K562 (cell line): ENCODE results near the gene CEMIP. TPM values are rescaled to one million over a fixed set of nuclear protein-coding genes. Genes with fewer than 3 reads are reported as not detected.

Experiments used
- ATAC-seq: fragments of 200-7000 bp; cut with Tn5 transposase; 3 replicates; pipeline ENCODE4 v1.9.1; 2020; ENCODE audit warnings: moderate library complexity
- BruUV-seq: library from RNA; stranded (reverse); fragments of 400-500 nt; replicated peaks from 2 replicates; lab custom pipeline; 2021; lab: Mats Ljungman, UMichigan
- CTCF ChIA-PET: fragments of 300-600 bp; formaldehyde crosslinking; extraction: SDS; loops from one replicate; lab custom pipeline; 2021; ENCODE audit warnings: low intra/inter-chr PET ratio; lab: Yijun Ruan, JAX
- POLR2A ChIA-PET: fragments of 300-600, 350-650 bp; sonication (Branson Sonifier 250); formaldehyde crosslinking; extraction: SDS; loops from one replicate; lab custom pipeline; 2021; ENCODE audit warnings: antibody characterized with exemption, inconsistent platforms; lab: Yijun Ruan, JAX
- DNase-seq, 4 experiments: peaks; one replicate each; pipeline versions ENCODE4 v3.0.0 to v3.0.0-alpha.2; 2011 to 2018; ENCODE audit warnings: low spot score in 3 of 4, mixed read lengths in 3 of 4; ENCODE audit errors: extremely low read depth in 1 of 4
- FAIRE-seq: peaks from 2 replicates; lab custom pipeline; 2011; peaks lifted over from hg19 to GRCh38; lab: Jason Lieb, UNC
- H2AFZ ChIP-seq: 2 replicates; pipeline ENCODE4 v1.6.0; 2011; ENCODE audit warnings: low read depth, low read length, control low read depth, inconsistent platforms
- H3K27ac ChIP-seq: fragments of 200-600 bp; 3 replicates; pipeline ENCODE4 v1.8.0; 2011; ENCODE audit warnings: low read depth, mild to moderate bottlenecking, control low read depth, inconsistent platforms, low read length, moderate library complexity, mixed read lengths; ENCODE audit errors: extremely low read depth
- H3K27me3 ChIP-seq, 2 experiments: fragments of 300-600 bp in 1 of 2; 2 replicates in 1 of 2; 3 replicates in 1 of 2; pipeline versions ENCODE4 v1.6.0 to v1.8.0; 2011; ENCODE audit warnings: inconsistent platforms in 2 of 2, low read length in 2 of 2, mild to moderate bottlenecking in 1 of 2, mixed read lengths in 1 of 2, moderate library complexity in 1 of 2; ENCODE audit not compliant: control insufficient read depth in 2 of 2, insufficient read depth in 2 of 2
- H3K36me3 ChIP-seq: fragments of 300-600 bp; 3 replicates; pipeline ENCODE4 v1.8.0; 2011; ENCODE audit warnings: mild to moderate bottlenecking, low read length, inconsistent platforms; ENCODE audit not compliant: control insufficient read depth, insufficient read depth
- H3K4me1 ChIP-seq, 2 experiments: fragments of 200-600 bp in 1 of 2; replicated peaks in 1 of 2; 2 replicates in 1 of 2; 3 replicates in 1 of 2; pipeline versions ENCODE4 v1.5.1 to v1.8.0; 2011; ENCODE audit warnings: inconsistent platforms in 2 of 2, low read length in 2 of 2, mild to moderate bottlenecking in 1 of 2, mixed read lengths in 1 of 2, moderate library complexity in 1 of 2; ENCODE audit not compliant: control insufficient read depth in 2 of 2, insufficient read depth in 2 of 2
- H3K4me2 ChIP-seq: 2 replicates; pipeline ENCODE4 v1.6.1; 2011; ENCODE audit warnings: low read length, control low read depth, inconsistent platforms, mixed read lengths; ENCODE audit not compliant: insufficient read depth
- H3K4me3 ChIP-seq: fragments of 200-600 bp; sonication (generic), shearing (Covaris generic); 2 replicates; pipeline ENCODE4 v1.5.1; 2016; ENCODE audit warnings: control low read depth, inconsistent platforms
- H3K79me2 ChIP-seq: fragments of 200-600 bp; 3 replicates; pipeline ENCODE4 v1.8.0; 2011; ENCODE audit warnings: low read length, inconsistent platforms; ENCODE audit not compliant: control insufficient read depth, insufficient read depth
- H3K9ac ChIP-seq, 2 experiments: 2 replicates each; pipeline versions ENCODE4 v1.6.0 to v1.6.1; 2011; ENCODE audit warnings: low read depth in 2 of 2, low read length in 2 of 2, control low read depth in 1 of 2, inconsistent platforms in 1 of 2, mild to moderate bottlenecking in 1 of 2, mixed read lengths in 1 of 2; ENCODE audit not compliant: insufficient read depth in 1 of 2
- H3K9me1 ChIP-seq: one replicate; pipeline ENCODE4 v1.6.0; 2011; ENCODE audit warnings: inconsistent platforms, mild to moderate bottlenecking, low read length, moderate library complexity; ENCODE audit not compliant: control insufficient read depth, insufficient read depth
- H3K9me3 ChIP-seq: replicated peaks from 2 replicates; pipeline ENCODE4 v1.5.1; 2011; ENCODE audit warnings: low read depth, low read length, inconsistent platforms; ENCODE audit not compliant: control insufficient read depth, insufficient read depth
- H4K20me1 ChIP-seq: replicated peaks from 2 replicates; pipeline ENCODE4 v1.6.1; 2011; ENCODE audit warnings: low read length, inconsistent platforms, mixed read lengths; ENCODE audit not compliant: control insufficient read depth, insufficient read depth
- ARID3A ChIP-seq: IDR thresholded peaks from 2 replicates; pipeline ENCODE4 v1.6.1; 2012; ENCODE audit warnings: low read depth, low read length, improper control_type of control experiment, borderline replicate concordance
- ATF1 ChIP-seq, 2 experiments: fragments of 450-650 bp in 1 of 2; IDR thresholded peaks; 2 replicates each; pipeline ENCODE4 v1.6.1; 2016; ENCODE audit warnings: missing compliant biosample characterization in 1 of 2, missing genetic modification characterization in 1 of 2
- CREBBP ChIP-seq: IDR thresholded peaks from one replicate; pipeline ENCODE4 v1.6.1; 2012; ENCODE audit warnings: low read depth, mild to moderate bottlenecking, control low read depth, inconsistent platforms, low read length
- FOXJ2 ChIP-seq: fragments of 200-800 bp; sonication (Bioruptor generic); IDR thresholded peaks from 2 replicates; pipeline ENCODE4 v1.6.1; 2016; ENCODE audit warnings: missing genetic modification characterization, missing compliant biosample characterization
- FOXJ3 ChIP-seq: sonication (generic); formaldehyde crosslinking; IDR thresholded peaks from 2 replicates; pipeline ENCODE4 v1.4.0; 2020; ENCODE audit warnings: mild to moderate bottlenecking, missing genetic modification reagents
- GTF3C2 ChIP-seq: IDR thresholded peaks from 3 replicates; pipeline ENCODE4 v1.6.1; 2011; ENCODE audit warnings: borderline replicate concordance, mild to moderate bottlenecking, moderate library complexity; ENCODE audit not compliant: insufficient read length; ENCODE audit errors: extremely low read depth
- MYBL2 ChIP-seq, 2 experiments: fragments of 450-650 bp in 1 of 2; sonication (generic) in 1 of 2; formaldehyde crosslinking in 1 of 2; IDR thresholded peaks; 2 replicates each; pipeline versions ENCODE4 v1.6.1 to v1.8.1; 2017 to 2022; ENCODE audit warnings: borderline replicate concordance in 1 of 2, inconsistent platforms in 1 of 2, low read depth in 1 of 2, mild to moderate bottlenecking in 1 of 2, missing genetic modification reagents in 1 of 2, moderate library complexity in 1 of 2
- ZNF431 ChIP-seq: sonication (generic); formaldehyde crosslinking; IDR thresholded peaks from 2 replicates; pipeline ENCODE4 v1.8.0; 2022; ENCODE audit warnings: mild to moderate bottlenecking, missing genetic modification reagents
- ZNF644 ChIP-seq: fragments of 200-800 bp; sonication (Bioruptor generic); IDR thresholded peaks from 2 replicates; pipeline ENCODE4 v1.6.1; 2016; ENCODE audit warnings: low read depth, missing genetic modification characterization, missing compliant biosample characterization
- ZNF699 ChIP-seq: fragments of 250-450 bp; sonication (Bioruptor Pico); IDR thresholded peaks from 2 replicates; pipeline ENCODE4 v1.8.0; 2021; ENCODE audit warnings: mild to moderate bottlenecking, moderate library complexity; ENCODE audit not compliant: insufficient replicate concordance
- WGBS: fragments of 100-300 bp; shearing (Covaris generic); methylation state at CpG from one replicate; pipeline ENCODE4 v1.1.6; 2016; ENCODE audit warnings: low coverage, mixed read lengths; ENCODE audit not compliant: insufficient coverage; ENCODE audit errors: missing lambda C conversion rate; 5-methylcytosine and 5-hydroxymethylcytosine counted together
- in situ Hi-C: fragments of 300-500 bp; cut with MboI; formaldehyde crosslinking; loops from 4 replicates; pipeline ENCODE4 v1.15.0; 2018; ENCODE audit warnings: inconsistent platforms, mixed read lengths
- intact Hi-C: fragments of 100-400 bp; cut with micrococcal nuclease; formaldehyde crosslinking; loops from 2 replicates; pipeline ENCODE4 v1.14.2; 2022
- polyA plus RNA-seq, 8 experiments: library from polyadenylated mRNA; depleted of rRNA in 4 of 8; stranded (reverse) in 5 of 8; unstranded in 3 of 8; fragments of >200 nt; fragmentation: Nextera tagmentation in 2 of 8; fragmentation: Illumina TruSeq in 1 of 8; extraction: Ambion mirVana in 2 of 8; extraction: Trizol in 1 of 8; gene quantifications; 2 replicates each; pipeline versions ENCODE4 v1.2.1 to v1.2.3, GENCODE V29; 2011 to 2014; ENCODE audit warnings: inconsistent platforms in 1 of 8, missing spikeins in 1 of 8
- total RNA-seq, 7 experiments: library from RNA; depleted of rRNA in 6 of 7; stranded (reverse); fragments of >200 nt in 6 of 7; fragmentation: Illumina TruSeq in 2 of 7; extraction: Trizol in 2 of 7; gene quantifications; 2 replicates each; pipeline versions ENCODE4 v1.2.1 to v1.2.3, GENCODE V29; 2011 to 2021; ENCODE audit warnings: low replicate concordance in 1 of 7

CEMIP gene
- total and polyA plus RNA-seq, 9 of the 15 experiments (the other 6 are each of a cell fraction or from before 2014, with no cell fraction given) = 0.33 TPM; not detected in 8

GRCh38 chr15:80798911-80799310, 19.7 kb downstream of the CEMIP start:
- H3K27me3 ChIP-seq = peaks cover 0 to 11% of the 10 kb centered on the region in 2 experiments; a peak in 4 of 5 replicates
- no peaks in the 10 kb centered on the region for H3K4me1 ChIP-seq
- peaks cover 1% of the 10 kb centered on the region; the same call in 1 of the 2 replicates for H3K9me3 ChIP-seq
- POLR2A ChIA-PET = interaction anchor here (1.1 kb wide), 1 partner anchor 15 kb away, joined by 4 read pairs; no protein-coding TSS in a partner anchor
- no peak overlapping the region for H2AFZ ChIP-seq
- no peaks in the 10 kb centered on the region for H3K9me1 ChIP-seq
- 0% methylated on average over 3 of the region's 3 CpGs for WGBS
- no peak for TF ChIP-seq MYBL2 (IDR thresholded peaks at IDR 0.05; ENCODE audit: low read depth)
- no peak for TF ChIP-seq MYBL2 (CRISPR knock-in tag; IDR thresholded peaks at IDR 0.05; ENCODE audit: borderline replicate concordance)
- TF ChIP-seq CREBBP = no peak
- no peak for TF ChIP-seq FOXJ3
- TF ChIP-seq ATF1 (CRISPR knock-in tag; IDR thresholded peaks at IDR 0.05) = no peak
- no peak for TF ChIP-seq ATF1 (tag; IDR thresholded peaks at IDR 0.05)
- no peak for TF ChIP-seq GTF3C2
- no peak for TF ChIP-seq ZNF644 (tag)
- no peak for TF ChIP-seq ZNF699
- no peak for TF ChIP-seq FOXJ2
- no peak for TF ChIP-seq ARID3A
- TF ChIP-seq ZNF431 = no peak
- intact Hi-C loops = no loop called here
- DNase-seq (no peak), FAIRE-seq (no peak), ATAC-seq (no peak)
- no TSS peak for BruUV-seq
- H3K9ac ChIP-seq = no peak overlapping the region
- no peaks in the 10 kb centered on the region for H3K79me2 ChIP-seq
- no peak overlapping the region for H3K4me2 ChIP-seq
- H3K27ac ChIP-seq = no peak overlapping the region
- H4K20me1 ChIP-seq = no peaks in the 10 kb centered on the region
- H3K4me3 ChIP-seq = no peak overlapping the region
- no peaks in the 10 kb centered on the region for H3K36me3 ChIP-seq
- CTCF ChIA-PET = no interaction called here
- in situ Hi-C loops = no loop called here
